ENCODE data around the gene NUDT2. TPM values are rescaled to one million over a fixed set of nuclear protein-coding genes. Genes with fewer than 3 reads are reported as not detected.
A peak's percentile ranks its signal among the peaks of the same experiment; 100 is the strongest.

The NUDT2 gene
- total and polyA plus RNA-seq, 2 of the 4 experiments (the other 2 are of a cell fraction): 36.6 to 45.0 TPM

DNA sequence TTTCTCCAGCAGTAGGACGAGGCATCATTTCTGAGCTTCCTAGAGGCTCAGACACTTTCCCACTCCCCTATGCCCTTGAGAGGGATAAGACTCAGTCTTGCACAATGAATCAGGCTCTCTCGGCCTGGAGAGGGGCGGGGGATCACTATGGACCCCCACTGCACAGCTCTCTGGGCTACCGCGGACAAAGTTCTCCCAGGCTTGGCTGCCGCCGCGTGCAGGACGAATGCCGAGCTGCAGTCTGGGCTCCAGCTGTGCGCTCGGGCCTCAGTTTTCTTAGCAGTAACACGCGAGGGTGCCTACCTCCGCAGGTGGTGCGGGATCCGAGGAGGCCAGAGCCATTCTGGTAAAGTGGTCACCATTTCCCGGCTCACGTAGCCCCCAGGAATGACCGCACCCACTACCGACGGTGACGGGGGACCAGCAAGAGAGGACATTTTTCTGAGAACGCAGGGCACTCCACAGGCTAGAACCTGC, 50.7 kb downstream of the NUDT2 start:
- ATAC-seq (ENCODE audit: low read depth): no peak
- no peaks in the 10 kb centered on the region; the same call in 1 of the 2 replicates for H4K20me1 ChIP-seq (ENCODE audit: insufficient read depth, low read length)
- no TSS peak for BruUV-seq (replicated peaks)
- H3K9me1 ChIP-seq (ENCODE audit: insufficient read depth, low read length): peaks cover 8% of the 10 kb centered on the region; the same call in 1 of the 2 replicates
- peak overlapping the region; percentile 82 to 83 for H4K8ac ChIP-seq (ENCODE audit: low read depth in 2 of 2, low read length in 2 of 2)
- no peak overlapping the region for H3K27ac ChIP-seq (ENCODE audit: insufficient read depth, low read length)
- H4K91ac ChIP-seq (ENCODE audit: insufficient read depth, low read depth, low read length): peak overlapping the region; percentile 32; the same call in 1 of the 2 replicates
- no peaks in the 10 kb centered on the region for H3K9me3 ChIP-seq (ENCODE audit: control insufficient read depth, insufficient read depth, low read length)
- peak overlapping the region; percentile 27; the same call in 1 of the 2 replicates for H3K9ac ChIP-seq (ENCODE audit: low read depth, low read length)
- no peak overlapping the region for H3K4me2 ChIP-seq (ENCODE audit: low read depth, low read length)
- no peak for DNase-seq
- no peaks in the 10 kb centered on the region for H3K36me3 ChIP-seq (ENCODE audit: control insufficient read depth, insufficient read depth, low read length)
- H3K18ac ChIP-seq (ENCODE audit: low read depth, low read length): no peak overlapping the region
- H2BK120ac ChIP-seq (ENCODE audit: low read depth, low read length): no peak overlapping the region
- H3K56ac ChIP-seq (ENCODE audit: extremely low read depth, insufficient read depth, low read length): no peak overlapping the region
- peak overlapping the region; percentile 99 for H2AFZ ChIP-seq (replicated peaks; ENCODE audit: low read length, poor library complexity)
- H2BK15ac ChIP-seq (ENCODE audit: low read depth, low read length): no peak overlapping the region
- H3K4ac ChIP-seq (ENCODE audit: low read depth, low read length): no peak overlapping the region
- peaks cover 2% of the 10 kb centered on the region; the same call in 1 of the 2 replicates for H3K27me3 ChIP-seq (ENCODE audit: control insufficient read depth, insufficient read depth, low read length)
- H2AK9ac ChIP-seq (replicated peaks; ENCODE audit: low read depth, low read length, poor library complexity): peak overlapping the region; percentile 82
- ChIA-PET CTCF (interaction anchor here (1.3 kb wide), 1 partner anchor 48 kb away, joined by 3 read pairs; no protein-coding TSS in a partner anchor), POLR2A (ENCODE audit: unreplicated experiment) (no interaction called here)
- peaks cover 8% of the 10 kb centered on the region for H3K4me1 ChIP-seq (ENCODE audit: control insufficient read depth, insufficient read depth, low read length)
- intact Hi-C loops (cut with micrococcal nuclease) (no loop called here), dilution Hi-C loops (cut with HindIII; ENCODE audit: low sequenced_read_pairs, unreplicated experiment) (no loop called here), in situ Hi-C loops (cut with MboI; ENCODE audit: low sequenced_read_pairs) (no loop called here)
- no peaks in the 10 kb centered on the region for H3K79me1 ChIP-seq (ENCODE audit: low read depth in 1 of 2, low read length in 2 of 2)
- H2BK5ac ChIP-seq (ENCODE audit: low read depth, low read length, poor library complexity, severe bottlenecking): no peak overlapping the region
- H4K5ac ChIP-seq (ENCODE audit: low read depth, low read length): peak overlapping the region; percentile 79
- no peak overlapping the region for H3K14ac ChIP-seq (replicated peaks; ENCODE audit: low read depth, low read length)
- no peak overlapping the region for H2BK20ac ChIP-seq (ENCODE audit: low read depth, low read length)
- H3K4me3 ChIP-seq (ENCODE audit: insufficient read depth, low read depth, low read length): no peak overlapping the region
- H2AK5ac ChIP-seq (ENCODE audit: low read depth, low read length): peak overlapping the region; percentile 55
- H3K23ac ChIP-seq (ENCODE audit: low read depth, low read length): no peak overlapping the region
- TF ChIP-seq CEBPB (IDR thresholded peaks at IDR 0.05; ENCODE audit: low read depth, low read length): 0 out of 2 replicates have a peak, but pooled peaks have one; percentile 1
- no peak for TF ChIP-seq MAFK (IDR thresholded peaks at IDR 0.05; ENCODE audit: low read depth, low read length)
- TF ChIP-seq NFE2L2 (IDR thresholded peaks at IDR 0.05; ENCODE audit: low read depth, low read length): no peak
- TF ChIP-seq, protein P1, sequence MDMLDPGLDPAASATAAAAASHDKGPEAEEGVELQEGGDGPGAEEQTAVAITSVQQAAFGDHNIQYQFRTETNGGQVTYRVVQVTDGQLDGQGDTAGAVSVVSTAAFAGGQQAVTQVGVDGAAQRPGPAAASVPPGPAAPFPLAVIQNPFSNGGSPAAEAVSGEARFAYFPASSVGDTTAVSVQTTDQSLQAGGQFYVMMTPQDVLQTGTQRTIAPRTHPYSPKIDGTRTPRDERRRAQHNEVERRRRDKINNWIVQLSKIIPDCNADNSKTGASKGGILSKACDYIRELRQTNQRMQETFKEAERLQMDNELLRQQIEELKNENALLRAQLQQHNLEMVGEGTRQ (IDR thresholded peaks at IDR 0.05; ENCODE audit: low read depth, low read length): no peak
- WGBS, 2 experiments (ENCODE audit: extremely low coverage in 2 of 2, insufficient read length in 1 of 2): 26% methylated on average over 7 of the region's 24 CpGs; no CpG with 5 or more reads in 1 of the 2 experiments
